ENCODE results near the gene C1GALT1C1.

- TF ChIP-seq CTCF (IDR thresholded peaks at IDR 0.05 in 4 of 5, conservative IDR thresholded peaks at IDR 0.05 in 1 of 5) (no peak), POLR2A (IDR thresholded peaks at IDR 0.05) (no peak)
These were observed 30.8 kb upstream of the C1GALT1C1 start for GRCh38 chrX:120660637-120661036.

All from gastrocnemius medialis (tissue), 4 donors.